HEK293T (cell line): ENCODE results near the gene FAM193A.
"Not testable (repeated sequence)": the region's sequence is repeated elsewhere in the genome, so short reads cannot be mapped to it uniquely, and the experiment has no call there.

Experiments
- CTCF ChIA-PET: fragments of 350-600 bp; formaldehyde crosslinking; extraction: SDS; loops from one replicate; lab custom pipeline; 2021; ENCODE audit warnings: antibody characterized with exemption, inconsistent platforms; lab: Yijun Ruan, JAX
- POLR2A ChIA-PET: fragments of 350-600 bp; formaldehyde crosslinking; extraction: SDS; loops from one replicate; lab custom pipeline; 2020; ENCODE audit warnings: antibody characterized with exemption, inconsistent platforms; lab: Yijun Ruan, JAX
- DNase-seq: peaks from one replicate; pipeline ENCODE4 v3.0.0; 2012; ENCODE audit warnings: mixed read lengths; ENCODE audit errors: extremely low spot score
- ARNT ChIP-seq: fragments of 450-650 bp; IDR thresholded peaks from 2 replicates; pipeline ENCODE4 v1.6.1; 2017; ENCODE audit warnings: mild to moderate bottlenecking
- BHLHE40 ChIP-seq: fragments of 450-650 bp; IDR thresholded peaks from 2 replicates; pipeline ENCODE4 v1.6.1; 2016; ENCODE audit warnings: mild to moderate bottlenecking, moderate library complexity, borderline replicate concordance
- CTBP1 ChIP-seq: fragments of 450-650 bp; IDR thresholded peaks from 2 replicates; pipeline ENCODE4 v1.6.1; 2016; ENCODE audit warnings: borderline replicate concordance
- ELF4 ChIP-seq: fragments of 450-650 bp; IDR thresholded peaks from 2 replicates; pipeline ENCODE4 v1.6.1; 2017; ENCODE audit warnings: antibody characterized with exemption
- FOXA1 ChIP-seq: fragments of 450-650 bp; IDR thresholded peaks from 2 replicates; pipeline ENCODE4 v1.6.1; 2016; ENCODE audit warnings: mild to moderate bottlenecking
- FOXK2 ChIP-seq: fragments of 450-650 bp; IDR thresholded peaks from 2 replicates; pipeline ENCODE4 v1.6.1; 2016; ENCODE audit warnings: mild to moderate bottlenecking
- FOXM1 ChIP-seq: fragments of 450-650 bp; IDR thresholded peaks from 2 replicates; pipeline ENCODE4 v1.6.1; 2017; ENCODE audit warnings: mild to moderate bottlenecking, borderline replicate concordance
- HDGF ChIP-seq: fragments of 450-650 bp; IDR thresholded peaks from 2 replicates; pipeline ENCODE4 v1.6.1; 2017; ENCODE audit warnings: antibody characterized with exemption, borderline replicate concordance
- L3MBTL2 ChIP-seq: fragments of 450-650 bp; conservative IDR thresholded peaks from 2 replicates; pipeline ENCODE4 v1.6.1; 2016; ENCODE audit warnings: mild to moderate bottlenecking
- LEF1 ChIP-seq: fragments of 450-650 bp; IDR thresholded peaks from 2 replicates; pipeline ENCODE4 v1.6.1; 2017; ENCODE audit warnings: mild to moderate bottlenecking, borderline replicate concordance
- NFRKB ChIP-seq: fragments of 450-650 bp; IDR thresholded peaks from 2 replicates; pipeline ENCODE4 v1.6.1; 2016; ENCODE audit warnings: mild to moderate bottlenecking, moderate library complexity
- PKNOX1 ChIP-seq: fragments of 450-650 bp; IDR thresholded peaks from 2 replicates; pipeline ENCODE4 v1.6.1; 2016
- SP1 ChIP-seq: fragments of 450-650 bp; IDR thresholded peaks from 2 replicates; pipeline ENCODE4 v1.6.1; 2017
- SUZ12 ChIP-seq: fragments of 450-650 bp; IDR thresholded peaks from 2 replicates; pipeline ENCODE4 v1.6.1; 2016; ENCODE audit warnings: mild to moderate bottlenecking
- TARDBP ChIP-seq: fragments of 450-650 bp; IDR thresholded peaks from 2 replicates; pipeline ENCODE4 v1.6.1; 2016
- ZNF384 ChIP-seq: fragments of 450-650 bp; IDR thresholded peaks from 2 replicates; pipeline ENCODE4 v1.6.1; 2016

The FAM193A gene

GRCh38 chr4:2534904-2535375 lies 1.5 kb upstream of the FAM193A start:
- CTCF ChIA-PET, result no interaction called here

GRCh38 chr4:2535376-2536192 lies 863 bp upstream of the FAM193A start:
- POLR2A ChIA-PET, result interaction anchor here (0.7 to 3.5 kb wide), 8 partner anchors 9 to 99 kb away, joined by 3 to 21 read pairs (median 4); partner anchors contain the start of gene RNF4
- peak; percentile 23 for DNase-seq
- CTCF ChIA-PET, result no interaction called here
- TF ChIP-seq ELF4 (no peak), LEF1 (no peak), FOXM1 (no peak), ARNT (no peak), SP1 (no peak), FOXK2 (no peak), NFRKB (no peak), PKNOX1 (no peak)

More at GRCh38 chr4:2534904-2535375, 1.5 kb upstream of the FAM193A start:
- POLR2A ChIA-PET, result interaction anchor here (0.7 to 3.5 kb wide), 4 partner anchors 9 to 91 kb away, joined by 3 to 21 read pairs (median 4); partner anchors contain the start of gene RNF4
- TF ChIP-seq ELF4 (no peak), SP1 (no peak), FOXM1 (no peak), SUZ12 (no peak), FOXA1 (no peak), ARNT (no peak)
- no peak for DNase-seq

GRCh38 chr4:2537011-2537830 lies 774 bp downstream of the FAM193A start:
- POLR2A ChIA-PET, result interaction anchor here (0.7 to 1.4 kb wide), 4 partner anchors 57 to 101 kb away, joined by 3 to 5 read pairs (median 4); partner anchors contain the start of gene RNF4
- CTCF ChIA-PET, result interaction anchor here (0.6 kb wide), 1 partner anchor 317 kb away, joined by 4 read pairs; no protein-coding TSS in a partner anchor
- no peak for TF ChIP-seq BHLHE40
- no peak for TF ChIP-seq HDGF
- TF ChIP-seq L3MBTL2, result no peak
- no peak for TF ChIP-seq SUZ12
- no peak for TF ChIP-seq ARNT
- TF ChIP-seq TARDBP, result no peak
- TF ChIP-seq LEF1, result no peak
- TF ChIP-seq PKNOX1, result no peak
- TF ChIP-seq ELF4, result no peak
- no peak for TF ChIP-seq SP1
- no peak for TF ChIP-seq NFRKB
- no peak for TF ChIP-seq CTBP1
- TF ChIP-seq ZNF384, result no peak
- TF ChIP-seq FOXK2, result no peak
- peak; percentile 40 for DNase-seq

GRCh38 chr4:2543580-2544191 lies 7.2 kb downstream of the FAM193A start:
- DNase-seq, CTCF ChIA-PET: not testable (repeated sequence)
- POLR2A ChIA-PET, result interaction anchor here (1.4 kb wide), 1 partner anchor 8 kb away, joined by 6 read pairs; the partner anchor contains the start of gene FAM193A

GRCh38 chr4:2545321-2546013 lies 9.0 kb downstream of the FAM193A start:
- ChIA-PET POLR2A (no interaction called here), CTCF (no interaction called here)
- TF ChIP-seq FOXM1 (no peak), TARDBP (no peak), FOXK2 (no peak), NFRKB (no peak), ZNF384 (no peak), PKNOX1 (no peak), BHLHE40 (no peak), L3MBTL2 (no peak), CTBP1 (no peak), LEF1 (no peak), ELF4 (no peak), HDGF (no peak), SP1 (no peak), SUZ12 (no peak), ARNT (no peak)
- no peak for DNase-seq
